Ascending aorta (tissue), 2 donors: ENCODE results near the gene ZFYVE21. TPM values are rescaled to one million over a fixed set of nuclear protein-coding genes. Genes with fewer than 3 reads are reported as not detected.
A peak's percentile ranks its signal among the peaks of the same experiment; 100 is the strongest.

ENCODE experiments used
- DNase-seq, 2 donors: peaks; one replicate each; pipeline ENCODE4 v3.0.0-alpha.2; 2019; ENCODE audit warnings: low spot score in 2 of 2
- H3K27ac ChIP-seq, 2 donors: fragments of 200-600 bp; sonication (generic); one replicate each; pipeline ENCODE4 v1.5.1; 2016 to 2017; ENCODE audit warnings: mild to moderate bottlenecking in 1 of 2
- H3K27me3 ChIP-seq: fragments of 200-600 bp; sonication (generic); one replicate; pipeline ENCODE4 v1.5.1; 2017
- H3K36me3 ChIP-seq, 2 donors: fragments of 200-600 bp; sonication (generic); one replicate each; pipeline ENCODE4 v1.5.1; 2016
- H3K4me1 ChIP-seq, 2 donors: fragments of 200-600 bp; sonication (generic); one replicate each; pipeline ENCODE4 v1.5.1; 2016 to 2017; ENCODE audit warnings: mild to moderate bottlenecking in 1 of 2
- H3K4me3 ChIP-seq, 2 donors: fragments of 200-600 bp; sonication (generic); one replicate each; pipeline ENCODE4 v1.5.1; 2016 to 2017; ENCODE audit warnings: mild to moderate bottlenecking in 1 of 2
- H3K9me3 ChIP-seq, 2 donors: fragments of 200-600 bp; sonication (generic); one replicate each; pipeline ENCODE4 v1.5.1; 2016
- intact Hi-C: fragments of 100-400 bp; cut with DNase I; formaldehyde crosslinking; loops from one replicate; pipeline ENCODE4 v1.15.1; 2023
- total RNA-seq: library from RNA; depleted of rRNA; stranded (reverse); fragments of >200 nt; gene quantifications from one replicate; pipeline ENCODE4 v1.1.0, GENCODE V29; 2016
- TF ChIP-seq, protein P1 (sequence below), 3 experiments: fragments of 200-600 bp in 2 of 3; fragments of 450-650 bp in 1 of 3; sonication (generic) in 2 of 3; IDR thresholded peaks; one replicate each; pipeline ENCODE4 v1.5.1; 2016 to 2019; ENCODE audit warnings: antibody characterized with exemption in 3 of 3, mild to moderate bottlenecking in 1 of 3, moderate library complexity in 1 of 3

The ZFYVE21 gene
- total RNA-seq, 1 donor from 2014 or later = 219 TPM

DNA sequence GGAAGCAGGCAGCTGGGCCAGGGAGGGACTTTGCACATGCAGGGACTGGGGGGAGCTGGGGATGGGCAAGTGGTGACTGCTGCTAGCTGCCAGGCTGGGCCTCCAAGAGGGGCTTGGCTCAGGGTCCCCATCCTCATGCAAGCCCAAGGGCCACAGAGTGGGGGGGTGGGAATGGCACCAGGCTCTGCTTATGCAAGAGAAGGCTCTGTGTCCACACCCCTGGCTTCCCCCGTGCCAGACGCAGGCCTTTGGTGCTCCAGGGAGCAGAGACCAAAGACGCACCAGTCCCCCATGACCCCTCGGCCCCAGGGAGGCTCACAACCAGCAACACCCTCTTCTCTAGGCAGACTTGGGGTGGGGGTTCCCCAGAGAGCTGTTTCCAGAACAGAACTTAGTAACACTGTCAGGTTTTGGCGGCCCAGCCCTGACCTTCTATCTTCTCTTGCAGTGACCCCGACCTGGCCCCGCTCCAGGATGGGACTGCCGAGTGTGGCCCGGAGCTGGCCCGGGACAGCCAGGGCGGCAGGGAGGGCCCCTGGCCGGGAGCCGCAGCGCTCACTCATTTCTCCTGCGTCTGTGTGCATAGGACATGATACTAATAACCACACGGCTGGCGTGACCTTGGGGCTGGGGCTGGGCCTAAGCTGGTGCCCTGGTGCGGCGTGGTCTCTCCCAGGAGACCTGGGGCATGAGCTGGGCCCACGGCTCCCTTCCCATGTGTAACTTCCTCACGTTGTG, 14.7 kb upstream of the ZFYVE21 start:
- H3K27me3 ChIP-seq = no peaks in the 10 kb centered on the region
- H3K9me3 ChIP-seq = no peaks in the 10 kb centered on the region
- intact Hi-C loops = no loop called here
- TF ChIP-seq, protein P1, sequence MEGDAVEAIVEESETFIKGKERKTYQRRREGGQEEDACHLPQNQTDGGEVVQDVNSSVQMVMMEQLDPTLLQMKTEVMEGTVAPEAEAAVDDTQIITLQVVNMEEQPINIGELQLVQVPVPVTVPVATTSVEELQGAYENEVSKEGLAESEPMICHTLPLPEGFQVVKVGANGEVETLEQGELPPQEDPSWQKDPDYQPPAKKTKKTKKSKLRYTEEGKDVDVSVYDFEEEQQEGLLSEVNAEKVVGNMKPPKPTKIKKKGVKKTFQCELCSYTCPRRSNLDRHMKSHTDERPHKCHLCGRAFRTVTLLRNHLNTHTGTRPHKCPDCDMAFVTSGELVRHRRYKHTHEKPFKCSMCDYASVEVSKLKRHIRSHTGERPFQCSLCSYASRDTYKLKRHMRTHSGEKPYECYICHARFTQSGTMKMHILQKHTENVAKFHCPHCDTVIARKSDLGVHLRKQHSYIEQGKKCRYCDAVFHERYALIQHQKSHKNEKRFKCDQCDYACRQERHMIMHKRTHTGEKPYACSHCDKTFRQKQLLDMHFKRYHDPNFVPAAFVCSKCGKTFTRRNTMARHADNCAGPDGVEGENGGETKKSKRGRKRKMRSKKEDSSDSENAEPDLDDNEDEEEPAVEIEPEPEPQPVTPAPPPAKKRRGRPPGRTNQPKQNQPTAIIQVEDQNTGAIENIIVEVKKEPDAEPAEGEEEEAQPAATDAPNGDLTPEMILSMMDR (IDR thresholded peaks at IDR 0.05) = no peak
- H3K4me3 ChIP-seq = no peak overlapping the region
- peaks cover 13 to 35% of the 10 kb centered on the region in 2 donors for H3K4me1 ChIP-seq
- DNase-seq = no peak
- no peak overlapping the region for H3K27ac ChIP-seq
- peaks cover 49 to 81% of the 10 kb centered on the region in 2 donors for H3K36me3 ChIP-seq

DNA sequence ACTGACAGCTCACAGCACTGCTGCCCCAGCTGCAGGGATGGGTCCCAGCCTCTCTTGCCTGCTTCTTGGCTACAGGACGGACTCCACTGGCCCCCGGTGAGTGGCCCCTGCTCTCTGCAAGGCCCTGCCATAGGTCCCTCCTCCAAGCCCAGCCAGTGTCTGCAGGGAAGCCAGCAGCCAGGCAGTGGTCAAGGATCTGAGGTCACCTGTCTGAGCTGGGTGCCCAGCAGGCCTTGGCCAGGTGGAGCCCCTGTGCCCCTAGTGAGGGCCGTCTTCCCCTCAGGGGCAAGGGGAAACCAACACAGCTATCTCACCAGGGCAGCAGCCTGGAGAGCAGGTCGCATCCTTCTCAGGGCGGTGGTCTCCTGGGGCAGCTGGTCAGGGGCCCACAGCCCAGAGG, 13.5 kb upstream of the ZFYVE21 start:
- Histone ChIP-seq H3K9me3 (no peaks in the 10 kb centered on the region), H3K4me1 (peaks cover 4 to 23% of the 10 kb centered on the region in 2 donors), H3K27ac (peak overlapping the region in 1 of 2 donors; percentile 18), H3K27me3 (no peaks in the 10 kb centered on the region), H3K36me3 (peaks cover 58 to 93% of the 10 kb centered on the region in 2 donors), H3K4me3 (no peak overlapping the region)
- no peak for DNase-seq
- intact Hi-C loops = no loop called here
- TF ChIP-seq, protein P1 (IDR thresholded peaks at IDR 0.05) = no peak

DNA sequence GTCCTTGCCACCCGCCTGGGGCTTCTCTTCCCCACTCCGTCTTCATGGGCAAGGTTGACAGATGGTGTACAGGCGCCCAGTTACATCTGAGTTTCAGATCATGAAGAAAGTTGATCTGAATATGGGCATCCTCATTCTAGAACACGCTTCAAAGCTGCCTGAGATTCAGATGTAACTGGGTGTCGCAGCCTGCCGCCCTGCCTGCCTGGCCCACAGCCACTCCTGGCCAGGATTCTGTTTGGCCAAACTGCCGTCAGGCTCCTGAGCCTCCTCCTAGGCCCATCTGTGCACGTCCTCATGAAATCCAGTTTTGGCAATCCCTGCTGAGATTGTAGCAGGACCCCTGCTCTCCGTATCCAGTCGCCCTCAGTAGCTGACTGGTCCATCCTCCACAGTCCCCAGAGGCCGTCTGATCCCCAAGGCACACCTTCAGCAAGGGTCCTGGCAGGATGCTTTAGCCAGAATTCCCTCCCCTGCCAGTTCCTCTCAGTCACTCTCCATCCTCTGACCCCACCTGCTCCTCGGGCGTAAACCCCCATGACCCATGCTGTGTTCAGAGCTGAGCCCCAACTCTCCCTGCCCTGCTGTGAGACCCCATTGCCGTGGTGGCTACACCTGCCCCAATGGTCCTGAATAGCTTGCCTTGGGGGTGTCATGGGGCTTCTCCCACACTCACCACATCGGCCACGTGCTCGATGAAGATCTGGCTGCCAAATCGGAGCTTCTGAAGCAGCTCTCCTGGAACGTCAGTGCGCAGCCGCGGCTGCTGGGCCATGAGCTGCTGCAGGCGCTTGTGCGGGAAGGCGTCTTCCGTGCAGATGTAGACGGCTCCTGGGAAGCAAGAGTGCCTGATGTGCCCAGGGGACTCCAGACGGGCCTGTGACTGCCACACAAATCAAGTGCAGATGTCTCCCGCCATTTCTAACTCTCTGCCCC, 12.8 kb upstream of the ZFYVE21 start:
- TF ChIP-seq, protein P1 (IDR thresholded peaks at IDR 0.05) = no peak
- intact Hi-C loops = no loop called here
- peak overlapping the region in 1 of 2 donors; percentile 18 for H3K27ac ChIP-seq

DNA sequence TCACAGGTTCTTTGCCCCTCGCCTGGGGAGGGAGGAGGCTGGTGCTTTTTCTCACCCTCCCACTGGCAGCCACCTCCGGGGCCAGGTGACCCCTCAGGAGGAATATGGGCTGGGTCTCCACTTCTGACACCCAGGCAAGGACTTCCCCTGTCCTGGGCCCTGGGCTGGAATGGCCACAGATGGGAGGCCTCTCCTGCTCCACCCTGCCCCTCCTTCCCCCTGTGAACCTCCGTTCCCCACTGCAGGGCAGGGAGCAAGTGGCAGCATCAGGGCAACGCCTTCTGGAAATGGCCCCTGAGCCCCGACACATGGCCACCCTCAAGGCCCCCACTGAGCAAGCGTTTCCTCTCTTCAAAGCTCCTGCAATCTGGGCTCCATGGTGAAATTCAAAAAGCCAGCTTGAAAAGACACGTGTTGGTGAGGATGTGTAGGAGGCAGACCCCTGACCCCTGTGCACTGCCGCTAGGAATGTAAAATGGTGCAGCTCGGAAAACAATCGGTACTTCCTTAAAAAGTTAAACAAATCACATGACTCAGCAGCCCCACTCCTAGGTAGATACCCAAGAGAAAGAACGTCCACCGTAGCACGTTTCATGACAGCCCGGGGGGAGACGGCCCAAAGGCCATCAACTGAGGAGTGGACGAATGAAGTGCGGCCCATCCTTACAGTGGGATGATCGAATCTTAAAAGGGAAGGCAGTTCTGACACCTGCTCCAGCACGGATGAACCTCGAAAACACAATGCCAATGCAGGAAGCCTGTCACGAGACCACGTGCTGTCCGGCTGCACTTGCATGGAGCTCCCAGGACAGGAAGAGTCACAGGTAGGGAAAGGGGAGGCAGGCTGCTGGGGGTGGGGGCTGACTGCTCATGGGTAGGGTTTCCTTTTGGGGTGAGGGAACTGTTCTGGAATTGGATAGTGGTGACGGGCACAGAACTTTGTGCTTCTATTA, 11.9 kb upstream of the ZFYVE21 start:
- DNase-seq = no peak

More for the DNA sequence above, 12.8 kb upstream of the ZFYVE21 start:
- Histone ChIP-seq H3K4me1 (peaks cover 3 to 17% of the 10 kb centered on the region in 2 donors), H3K4me3 (no peak overlapping the region), H3K36me3 (peaks cover 62 to 97% of the 10 kb centered on the region in 2 donors), H3K27me3 (no peaks in the 10 kb centered on the region), H3K9me3 (no peaks in the 10 kb centered on the region)
- no peak for DNase-seq

More for the DNA sequence above, 11.9 kb upstream of the ZFYVE21 start:
- Histone ChIP-seq H3K27me3 (no peaks in the 10 kb centered on the region), H3K4me3 (no peak overlapping the region), H3K4me1 (peaks cover 12 to 17% of the 10 kb centered on the region in 2 donors), H3K27ac (no peak overlapping the region), H3K9me3 (no peaks in the 10 kb centered on the region), H3K36me3 (peaks cover 60 to 88% of the 10 kb centered on the region in 2 donors)
- TF ChIP-seq, protein P1 (IDR thresholded peaks at IDR 0.05) = no peak
- intact Hi-C loops = no loop called here
